Body of pancreas (tissue), 4 donors: ENCODE measurements around the gene SAMD13. TPM values are rescaled to one million over a fixed set of nuclear protein-coding genes. Genes with fewer than 3 reads are reported as not detected.

Experiments
- ATAC-seq: fragments of 150-250 bp; one replicate; pipeline ENCODE4 v1.9.1; 2016
- DNase-seq, 4 donors: peaks; one replicate each; pipeline ENCODE4 v3.0.0-alpha.2; 2019
- H3K27ac ChIP-seq, 4 donors: fragments of 200-600 bp; sonication (generic); 1 replicate in 3 of 4; 2 replicates in 1 of 4; pipeline versions ENCODE4 v1.5.1 to v1.6.1; 2016 to 2019; ENCODE audit warnings: mild to moderate bottlenecking in 1 of 4, mixed read lengths in 1 of 4, moderate library complexity in 1 of 4
- H3K27me3 ChIP-seq, 2 donors: fragments of 200-600 bp; sonication (generic); one replicate each; pipeline ENCODE4 v1.6.0; 2016; ENCODE audit warnings: mild to moderate bottlenecking in 1 of 2
- H3K36me3 ChIP-seq, 2 donors: fragments of 200-600 bp; sonication (generic); replicated peaks in 1 of 2; 2 replicates each; pipeline ENCODE4 v1.5.1; 2016; ENCODE audit warnings: low read depth in 2 of 2; ENCODE audit not compliant: insufficient read depth in 1 of 2
- H3K4me1 ChIP-seq: fragments of 200-600 bp; sonication (generic); one replicate; pipeline ENCODE4 v1.6.0; 2016
- H3K4me3 ChIP-seq, 2 donors: fragments of 200-600 bp; sonication (generic); 1 replicate in 1 of 2; 2 replicates in 1 of 2; pipeline ENCODE4 v1.5.1; 2016 to 2019
- H3K9me3 ChIP-seq, 3 donors: fragments of 200-600 bp; sonication (generic); 1 replicate in 2 of 3; 2 replicates in 1 of 3; pipeline ENCODE4 v1.5.1; 2016
- POLR2A ChIP-seq, 3 donors: fragments of 450-650 bp; IDR thresholded peaks; one replicate each; pipeline ENCODE4 v1.6.1; 2016; ENCODE audit warnings: antibody characterized with exemption in 3 of 3, mild to moderate bottlenecking in 2 of 3
- WGBS, 2 donors: methylation state at CpG; one replicate each; pipeline ENCODE4 v1.1.5; 2017; 5-methylcytosine and 5-hydroxymethylcytosine counted together
- intact Hi-C: fragments of 100-400 bp; cut with DNase I; formaldehyde crosslinking; loops from one replicate; pipeline ENCODE4 v1.15.1; 2023
- total RNA-seq, 2 donors: library from RNA; depleted of rRNA; stranded (reverse); fragments of >200 nt; gene quantifications; one replicate each; pipeline ENCODE4 v1.1.0, GENCODE V29; 2016
- TF ChIP-seq, protein P1 (sequence below), 7 experiments: fragments of 450-650 bp in 4 of 7; fragments of 200-600 bp in 3 of 7; sonication (generic) in 3 of 7; IDR thresholded peaks; one replicate each; pipeline ENCODE4 v1.5.1; 2016 to 2019; ENCODE audit warnings: antibody characterized with exemption in 7 of 7

SAMD13 gene
- total RNA-seq, 2 donors from 2014 or later, result 0.66 to 1.3 TPM

DNA sequence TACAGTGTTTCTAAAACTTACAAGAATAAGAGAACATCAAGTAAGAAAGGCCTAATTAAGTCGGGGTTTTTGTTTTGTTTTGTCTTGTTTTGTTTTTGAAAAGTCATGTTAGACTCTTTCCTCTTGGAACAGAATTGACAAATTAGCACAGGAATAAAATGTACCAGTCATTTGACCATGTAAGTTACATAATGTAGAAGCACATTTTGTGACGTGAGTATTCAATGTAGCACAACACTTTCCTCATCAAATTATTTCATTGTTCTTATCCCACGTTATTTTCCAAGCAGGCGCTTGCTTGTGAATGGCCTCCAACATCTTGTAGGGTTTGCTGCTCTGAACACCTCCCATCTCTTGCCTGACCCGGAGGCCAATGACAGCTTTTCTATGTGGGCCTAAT is 62.1 kb downstream of the SAMD13 start:
- Histone ChIP-seq H3K9me3 (no peaks in the 10 kb centered on the region), H3K27ac (no peak overlapping the region), H3K36me3 (no peaks in the 10 kb centered on the region), H3K4me1 (no peaks in the 10 kb centered on the region), H3K27me3 (no peaks in the 10 kb centered on the region), H3K4me3 (no peak overlapping the region)
- ATAC-seq (no peak), DNase-seq (no peak)
- intact Hi-C loops, result no loop called here
- TF ChIP-seq POLR2A (IDR thresholded peaks at IDR 0.05), result no peak
- TF ChIP-seq, protein P1, sequence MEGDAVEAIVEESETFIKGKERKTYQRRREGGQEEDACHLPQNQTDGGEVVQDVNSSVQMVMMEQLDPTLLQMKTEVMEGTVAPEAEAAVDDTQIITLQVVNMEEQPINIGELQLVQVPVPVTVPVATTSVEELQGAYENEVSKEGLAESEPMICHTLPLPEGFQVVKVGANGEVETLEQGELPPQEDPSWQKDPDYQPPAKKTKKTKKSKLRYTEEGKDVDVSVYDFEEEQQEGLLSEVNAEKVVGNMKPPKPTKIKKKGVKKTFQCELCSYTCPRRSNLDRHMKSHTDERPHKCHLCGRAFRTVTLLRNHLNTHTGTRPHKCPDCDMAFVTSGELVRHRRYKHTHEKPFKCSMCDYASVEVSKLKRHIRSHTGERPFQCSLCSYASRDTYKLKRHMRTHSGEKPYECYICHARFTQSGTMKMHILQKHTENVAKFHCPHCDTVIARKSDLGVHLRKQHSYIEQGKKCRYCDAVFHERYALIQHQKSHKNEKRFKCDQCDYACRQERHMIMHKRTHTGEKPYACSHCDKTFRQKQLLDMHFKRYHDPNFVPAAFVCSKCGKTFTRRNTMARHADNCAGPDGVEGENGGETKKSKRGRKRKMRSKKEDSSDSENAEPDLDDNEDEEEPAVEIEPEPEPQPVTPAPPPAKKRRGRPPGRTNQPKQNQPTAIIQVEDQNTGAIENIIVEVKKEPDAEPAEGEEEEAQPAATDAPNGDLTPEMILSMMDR (IDR thresholded peaks at IDR 0.05), result no peak
- 67 to 77% methylated on average over 5 of the region's 5 CpGs for WGBS, 2 donors

DNA sequence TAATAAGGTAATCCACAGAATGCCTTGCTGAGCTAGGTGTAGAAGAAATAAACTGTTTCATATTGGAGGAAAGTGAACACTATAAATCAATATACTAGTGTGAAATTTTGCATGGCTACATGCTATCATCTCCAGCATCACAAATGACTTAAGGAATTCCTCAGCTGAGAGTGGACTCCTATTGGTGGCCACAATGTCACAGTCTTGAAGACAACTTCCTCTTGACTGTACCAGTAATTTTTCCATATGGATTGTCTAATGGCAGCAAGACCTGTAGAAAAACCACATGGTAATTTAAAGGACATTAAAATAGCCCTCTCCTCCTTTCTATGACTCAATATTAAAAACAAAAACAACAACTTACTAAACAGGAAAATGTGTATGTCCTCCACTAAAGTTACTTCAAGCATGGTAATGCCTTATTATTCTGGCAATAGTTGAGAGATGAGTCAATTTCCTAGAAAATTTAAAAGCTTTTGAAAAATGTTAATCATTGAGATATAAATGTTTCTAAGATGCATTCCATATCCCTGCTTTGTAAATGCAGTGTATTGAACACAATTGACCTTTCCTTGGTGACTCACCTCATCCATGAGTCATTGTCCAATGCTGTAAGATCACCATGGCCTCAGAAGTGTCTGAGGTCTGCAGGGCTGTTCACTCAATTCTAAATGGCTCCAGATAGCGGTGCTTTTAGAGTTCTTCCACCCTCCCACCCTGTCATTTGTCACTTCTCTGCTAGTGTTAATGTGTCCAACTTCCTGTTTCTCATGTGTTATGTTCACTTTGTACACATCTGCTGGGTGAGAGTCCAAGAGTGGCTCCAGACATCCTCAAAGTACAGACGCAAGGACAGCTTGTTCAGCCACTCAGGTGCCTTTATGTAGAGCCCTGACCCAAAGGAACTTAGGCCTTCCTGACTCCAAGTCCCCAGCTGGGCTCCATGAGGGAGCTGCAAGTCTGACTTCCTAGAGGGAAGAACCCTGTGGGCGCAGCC is 64.0 kb downstream of the SAMD13 start:
- Histone ChIP-seq H3K9me3 (no peaks in the 10 kb centered on the region), H3K36me3 (no peaks in the 10 kb centered on the region), H3K27me3 (no peaks in the 10 kb centered on the region), H3K27ac (peak overlapping the region in 1 of 4 donors; percentile 14), H3K4me3 (no peak overlapping the region), H3K4me1 (no peaks in the 10 kb centered on the region)
- peak; percentile 72 for ATAC-seq
- WGBS, 2 donors, result 54 to 78% methylated on average over 2 to 3 of the region's 3 CpGs
- no peak for TF ChIP-seq POLR2A (IDR thresholded peaks at IDR 0.05)
- TF ChIP-seq, protein P1 (IDR thresholded peaks at IDR 0.05), result no peak
- peak in 2 of 4 donors; percentile 40 to 44 for DNase-seq
- intact Hi-C loops, result no loop called here

DNA sequence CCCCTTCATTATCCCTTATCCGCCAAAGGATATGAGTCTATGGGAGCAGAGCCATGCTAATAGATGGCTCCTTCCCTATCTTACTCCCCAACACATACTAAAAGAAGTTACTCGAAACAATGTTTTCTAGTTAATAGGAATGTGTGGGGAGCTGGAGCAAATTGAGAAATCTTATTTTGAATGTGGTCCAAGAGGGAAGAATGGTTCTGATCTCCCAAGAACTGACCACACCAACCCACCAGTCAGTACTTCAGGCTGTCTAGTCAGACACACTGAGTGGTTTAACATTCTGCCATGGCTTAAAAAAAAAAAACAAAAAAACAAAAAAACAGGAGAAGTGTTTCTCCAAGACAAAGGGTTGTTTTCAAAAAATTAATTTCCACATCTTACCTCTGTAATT is 65.3 kb downstream of the SAMD13 start:
- H3K4me1 ChIP-seq, result no peaks in the 10 kb centered on the region
- intact Hi-C loops, result no loop called here
- no peak overlapping the region for H3K4me3 ChIP-seq
- H3K27me3 ChIP-seq, result no peaks in the 10 kb centered on the region
- WGBS, 2 donors, result 79 to 94% methylated on average over 2 of the region's 2 CpGs
- DNase-seq (no peak), ATAC-seq (peak; percentile 10)
- H3K9me3 ChIP-seq, result no peaks in the 10 kb centered on the region
- TF ChIP-seq POLR2A (IDR thresholded peaks at IDR 0.05), result no peak
- TF ChIP-seq, protein P1 (IDR thresholded peaks at IDR 0.05), result no peak
- H3K27ac ChIP-seq, result no peak overlapping the region
- no peaks in the 10 kb centered on the region for H3K36me3 ChIP-seq

DNA sequence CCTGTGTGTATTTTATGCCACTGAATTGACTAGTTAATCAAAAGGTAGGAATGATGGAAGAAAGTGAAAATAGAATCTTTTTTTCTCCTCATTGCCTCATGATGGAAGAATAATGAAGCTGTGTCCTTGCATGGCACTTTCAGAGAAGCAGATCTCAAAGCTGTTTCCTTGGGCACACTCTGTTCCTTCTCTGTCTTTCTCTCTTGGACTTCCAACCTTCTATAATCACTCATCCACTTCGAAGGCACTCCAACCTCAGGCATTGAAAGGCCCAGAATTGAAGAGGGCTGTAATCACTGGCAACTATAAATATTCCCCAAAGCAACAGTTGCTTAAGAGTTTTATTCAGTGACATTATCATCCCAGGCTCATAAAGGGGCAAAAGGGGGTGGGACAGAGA is 65.7 kb downstream of the SAMD13 start:
- TF ChIP-seq, protein P1 (IDR thresholded peaks at IDR 0.05), result no peak
- no peak for TF ChIP-seq POLR2A (IDR thresholded peaks at IDR 0.05)
- Histone ChIP-seq H3K27me3 (no peaks in the 10 kb centered on the region), H3K4me1 (no peaks in the 10 kb centered on the region), H3K4me3 (no peak overlapping the region), H3K27ac (no peak overlapping the region), H3K36me3 (no peaks in the 10 kb centered on the region), H3K9me3 (no peaks in the 10 kb centered on the region)
- 87 to 92% methylated on average over 1 of the region's 1 CpG for WGBS, 2 donors
- no peak for ATAC-seq
- no peak for DNase-seq
- intact Hi-C loops, result no loop called here
